ENCODE data around the gene MYCL. TPM values are rescaled to one million over a fixed set of nuclear protein-coding genes. Genes with fewer than 3 reads are reported as not detected.

MYCL gene, protein sequence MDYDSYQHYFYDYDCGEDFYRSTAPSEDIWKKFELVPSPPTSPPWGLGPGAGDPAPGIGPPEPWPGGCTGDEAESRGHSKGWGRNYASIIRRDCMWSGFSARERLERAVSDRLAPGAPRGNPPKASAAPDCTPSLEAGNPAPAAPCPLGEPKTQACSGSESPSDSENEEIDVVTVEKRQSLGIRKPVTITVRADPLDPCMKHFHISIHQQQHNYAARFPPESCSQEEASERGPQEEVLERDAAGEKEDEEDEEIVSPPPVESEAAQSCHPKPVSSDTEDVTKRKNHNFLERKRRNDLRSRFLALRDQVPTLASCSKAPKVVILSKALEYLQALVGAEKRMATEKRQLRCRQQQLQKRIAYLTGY
- 11.6 and 12.4 TPM in 2 replicates for total RNA-seq (2014; rRNA removed; shearing (Covaris generic))

DNA sequence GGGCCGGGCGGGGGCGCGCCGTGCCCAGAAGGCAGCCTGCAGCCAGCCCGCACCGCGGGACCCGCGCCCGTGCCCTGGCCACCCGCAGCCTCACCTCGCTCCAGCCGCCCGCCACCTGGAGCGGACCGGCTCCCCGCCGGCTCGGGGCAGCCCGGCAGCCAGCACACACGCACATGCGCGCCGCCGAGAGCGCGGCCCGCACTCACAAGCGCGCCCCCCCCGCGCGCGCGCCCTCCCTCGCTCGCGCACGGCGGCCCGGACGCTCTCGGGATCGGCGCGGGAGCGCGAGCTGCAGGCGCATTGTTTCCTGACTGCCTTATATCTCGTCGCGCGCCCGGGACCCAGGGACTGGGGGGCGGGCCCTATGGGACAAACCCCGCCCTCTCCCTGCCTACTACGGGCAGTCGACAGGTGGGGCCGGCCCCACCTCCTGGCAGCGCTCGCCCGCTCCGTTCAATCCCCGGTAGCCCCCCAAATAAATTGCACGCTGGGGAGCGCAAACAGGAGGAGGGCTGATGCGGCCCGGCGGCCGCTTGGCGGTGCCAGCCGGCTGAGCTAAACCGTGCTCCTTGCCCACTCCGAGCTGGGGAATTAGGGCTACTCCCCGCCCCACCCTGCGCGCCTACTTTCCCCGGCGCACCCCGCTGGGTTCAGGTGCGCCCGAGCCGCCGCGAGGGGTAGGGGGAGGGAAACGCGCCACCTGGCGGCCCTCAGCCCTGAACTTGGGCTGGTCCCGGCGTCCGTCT lies at the start of gene MYCL:
TSS of gene MYCL (minus strand) at position 204 of the 746 bp plus-strand sequence. CDS start 483 bp downstream, outside the sequence.
- DNase-seq (ENCODE audit: low spot score), result peak; percentile 94

DNA sequence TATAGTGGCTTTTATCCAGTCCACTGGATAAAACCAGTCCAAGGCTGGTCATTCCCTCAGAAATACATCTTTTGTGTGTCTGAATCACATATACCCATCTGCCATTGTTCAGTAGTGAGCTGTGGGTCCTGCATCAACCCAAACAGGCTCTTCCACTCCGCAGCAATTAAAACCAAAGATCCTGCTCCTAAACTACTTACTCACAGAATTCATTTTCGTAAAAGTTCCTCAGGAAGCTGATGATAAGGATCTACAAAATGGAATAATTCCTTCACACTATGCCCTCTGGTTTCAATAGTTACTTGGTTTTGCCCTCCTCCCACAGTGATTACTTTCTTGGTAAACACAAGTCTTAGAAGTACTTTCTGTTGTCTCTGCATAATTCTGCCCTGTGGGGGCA lies 48.2 kb upstream of the MYCL start:
- no peak for DNase-seq (ENCODE audit: low spot score)

DNA sequence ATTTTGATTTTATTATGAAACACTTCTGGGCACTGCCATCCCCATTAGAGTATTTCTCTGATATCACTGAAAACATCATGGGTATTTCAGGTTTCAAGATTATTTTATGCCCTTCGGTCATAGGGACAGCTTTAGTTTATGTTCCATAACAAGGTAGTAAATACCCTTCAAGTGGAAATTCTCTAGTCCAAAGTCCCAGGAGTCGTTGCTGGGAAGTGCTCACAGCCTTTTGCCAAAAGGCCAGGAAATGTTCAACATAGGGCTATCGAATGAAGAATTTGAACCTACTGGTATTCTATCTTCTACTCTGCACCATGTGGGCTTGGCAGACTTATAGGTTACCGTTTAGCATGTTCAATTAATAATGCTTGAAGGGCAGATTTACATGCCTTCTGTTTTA lies 45.5 kb upstream of the MYCL start:
- no peak for DNase-seq (ENCODE audit: low spot score)

DNA sequence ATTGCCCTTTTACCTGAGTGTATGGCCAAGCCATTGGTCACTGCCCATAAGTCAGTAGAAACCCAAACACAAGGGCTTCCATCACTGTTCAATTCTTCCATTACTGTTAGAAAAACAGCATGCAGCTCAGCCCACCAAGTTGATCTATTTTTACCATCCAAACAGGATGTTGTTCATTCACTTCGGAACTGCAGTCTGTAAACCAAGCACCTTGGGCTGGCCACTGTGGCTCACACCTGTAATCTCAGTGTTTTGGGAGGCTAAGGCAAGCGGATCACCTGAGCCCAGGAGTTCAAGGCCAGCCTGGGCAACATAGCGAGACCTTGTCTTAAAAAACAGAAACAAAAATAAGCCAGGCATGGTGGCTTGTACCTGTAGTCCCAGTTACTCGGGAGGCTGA lies 44.5 kb upstream of the MYCL start:
- no peak for DNase-seq (ENCODE audit: low spot score)

DNA sequence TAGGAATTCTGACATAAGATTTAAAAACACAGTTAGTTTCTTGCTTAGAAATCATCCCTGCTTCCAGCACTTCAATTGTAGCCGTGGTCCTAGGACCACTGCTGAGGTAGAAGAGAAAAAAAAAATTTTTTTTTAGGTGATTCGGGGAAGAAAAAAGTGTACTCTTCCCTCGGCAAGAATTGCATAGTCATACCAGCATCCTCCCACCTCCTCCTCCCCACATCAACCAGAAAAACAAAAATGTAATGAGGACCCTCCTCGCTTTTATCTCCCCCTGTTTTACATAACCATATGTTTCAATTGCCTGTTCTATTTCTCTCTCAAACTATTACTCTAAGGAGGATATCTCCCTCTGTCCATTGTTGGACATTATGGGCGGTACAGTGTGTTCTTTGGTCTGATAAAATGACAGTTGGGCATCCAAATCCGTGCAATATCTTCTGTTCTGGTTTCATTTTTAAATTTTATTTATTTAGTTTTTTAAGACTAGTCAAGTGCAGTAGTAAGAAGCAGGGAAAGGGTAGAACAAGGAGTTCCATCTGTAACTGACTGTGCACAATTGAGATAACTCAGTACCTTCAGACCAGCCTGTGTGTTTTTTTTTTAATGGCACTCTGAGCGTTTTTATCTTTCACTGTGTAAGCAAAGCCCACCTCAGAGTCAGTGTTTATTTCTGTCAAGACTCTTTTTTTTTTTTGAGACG lies 42.8 kb upstream of the MYCL start:
- no peak for DNase-seq (ENCODE audit: low spot score)

DNA sequence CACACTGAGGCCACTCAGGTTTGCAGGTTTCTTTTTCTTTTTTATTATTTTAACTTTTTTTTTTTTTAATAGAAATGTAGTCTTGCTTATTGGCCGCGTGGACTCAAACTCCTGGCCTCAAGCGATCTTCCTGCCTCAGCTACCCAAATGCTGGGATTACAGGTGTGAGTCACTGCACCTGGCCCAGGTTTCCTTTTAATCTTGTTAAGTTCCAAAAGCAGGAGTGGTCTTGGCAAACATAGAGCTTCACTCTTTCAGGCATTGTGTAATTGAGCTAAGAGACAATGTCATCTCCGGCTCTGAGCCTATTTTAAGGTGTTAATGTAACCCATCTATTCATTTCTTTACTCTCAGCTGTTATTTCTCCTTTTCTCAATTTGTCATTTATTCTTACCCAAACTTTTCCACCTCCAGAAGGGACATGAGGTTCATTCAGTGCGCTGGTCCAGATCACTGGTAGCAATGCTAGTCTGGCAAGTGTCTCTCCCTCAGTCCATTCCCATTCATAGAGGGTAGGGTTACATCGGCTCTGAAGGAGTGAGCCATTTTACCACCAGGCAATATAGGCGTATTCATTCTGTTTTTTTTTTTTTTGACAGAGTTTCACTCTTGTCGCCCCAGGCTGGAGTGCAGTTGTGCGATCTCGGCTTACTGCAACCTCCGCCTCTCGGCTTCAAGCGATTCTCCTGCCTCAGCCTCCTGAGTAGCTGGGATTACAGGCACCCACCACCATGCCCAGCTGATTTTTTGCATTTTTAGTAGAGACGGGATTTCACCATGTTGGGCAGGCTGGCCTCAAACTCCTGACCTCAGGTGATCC lies 42.0 kb upstream of the MYCL start:
- no peak for DNase-seq (ENCODE audit: low spot score)

DNA sequence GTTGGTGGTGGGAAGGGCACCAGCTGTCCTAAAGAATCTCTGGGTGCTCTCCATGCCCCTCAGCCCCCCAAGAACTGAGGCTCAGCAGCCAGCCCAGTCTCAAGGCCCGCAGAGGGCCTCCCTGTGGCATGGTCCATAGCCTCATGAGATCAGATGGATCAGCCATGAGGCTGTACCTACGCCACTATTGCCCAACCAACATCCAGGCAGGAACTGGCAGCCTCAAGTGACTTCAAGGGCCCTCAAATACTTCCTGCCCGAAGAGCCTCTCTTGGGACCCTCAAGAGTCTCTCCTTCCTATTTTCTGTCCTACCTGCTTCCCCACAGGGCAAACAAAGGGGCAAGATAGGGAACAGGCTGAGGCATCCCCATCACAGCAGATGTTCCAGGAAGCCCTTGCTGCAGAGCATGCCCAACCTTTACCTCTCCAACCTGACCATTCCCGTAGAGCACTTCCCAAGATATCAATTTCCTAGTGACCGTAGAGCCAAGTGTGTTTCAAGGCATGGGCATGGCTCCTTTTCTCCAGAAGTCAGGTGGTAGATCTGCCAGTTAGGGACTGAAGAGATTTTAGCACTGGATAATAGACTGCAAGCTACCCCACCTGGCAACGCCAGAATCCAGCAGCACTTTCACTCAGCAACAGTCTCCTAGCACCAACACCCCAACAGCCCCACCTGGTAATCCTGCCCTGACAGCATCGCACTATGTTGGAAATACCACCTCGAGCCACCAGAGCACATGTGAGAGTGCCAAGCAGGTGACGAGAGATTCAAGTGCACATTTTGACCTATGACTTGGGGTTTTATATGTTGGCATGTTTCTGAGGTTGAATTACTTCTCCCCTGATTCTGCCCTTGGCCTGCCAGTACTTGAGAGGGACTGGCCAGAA lies 39.5 kb upstream of the MYCL start:
- no peak for DNase-seq (ENCODE audit: low spot score)

DNA sequence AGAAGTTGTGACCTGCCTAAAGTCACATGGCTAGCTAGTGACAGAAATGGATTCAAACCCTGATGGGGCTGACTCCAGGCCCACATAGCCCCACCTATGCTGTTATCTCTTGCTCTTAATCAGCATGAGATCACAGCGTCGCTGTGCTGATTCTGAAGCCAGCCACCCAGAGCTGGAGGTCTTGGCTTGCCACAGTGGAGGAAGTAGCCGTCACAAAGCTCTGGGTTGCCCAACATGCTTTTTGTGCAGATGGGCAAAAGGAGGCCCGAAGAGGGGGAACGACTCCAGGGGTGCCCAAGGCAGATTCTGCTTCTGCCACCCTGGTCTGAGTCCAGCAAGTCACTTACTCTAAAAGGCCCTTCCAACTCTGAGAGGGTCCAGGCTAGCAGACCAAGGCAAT lies 38.5 kb upstream of the MYCL start:
- DNase-seq (ENCODE audit: low spot score), result no peak

DNA sequence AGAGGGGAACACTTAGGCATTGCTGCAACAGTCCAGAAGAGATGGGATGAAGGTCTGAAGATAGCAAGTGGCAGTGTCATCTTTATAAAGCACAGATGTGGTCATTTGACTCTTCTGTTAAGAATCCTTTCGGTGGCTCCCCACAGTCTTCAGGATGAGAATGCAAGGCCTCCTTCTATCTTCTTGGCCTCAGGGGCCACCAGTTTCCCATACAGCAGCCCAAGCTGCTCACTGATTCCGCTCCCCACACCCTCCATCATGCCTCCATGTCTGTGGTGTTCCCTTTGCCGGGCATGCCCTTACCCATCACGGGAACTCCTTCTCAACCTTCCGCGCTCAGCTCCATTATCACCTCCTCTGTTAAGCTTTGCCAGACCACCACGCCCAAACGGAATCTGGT lies 37.1 kb upstream of the MYCL start:
- DNase-seq (ENCODE audit: low spot score), result no peak

DNA sequence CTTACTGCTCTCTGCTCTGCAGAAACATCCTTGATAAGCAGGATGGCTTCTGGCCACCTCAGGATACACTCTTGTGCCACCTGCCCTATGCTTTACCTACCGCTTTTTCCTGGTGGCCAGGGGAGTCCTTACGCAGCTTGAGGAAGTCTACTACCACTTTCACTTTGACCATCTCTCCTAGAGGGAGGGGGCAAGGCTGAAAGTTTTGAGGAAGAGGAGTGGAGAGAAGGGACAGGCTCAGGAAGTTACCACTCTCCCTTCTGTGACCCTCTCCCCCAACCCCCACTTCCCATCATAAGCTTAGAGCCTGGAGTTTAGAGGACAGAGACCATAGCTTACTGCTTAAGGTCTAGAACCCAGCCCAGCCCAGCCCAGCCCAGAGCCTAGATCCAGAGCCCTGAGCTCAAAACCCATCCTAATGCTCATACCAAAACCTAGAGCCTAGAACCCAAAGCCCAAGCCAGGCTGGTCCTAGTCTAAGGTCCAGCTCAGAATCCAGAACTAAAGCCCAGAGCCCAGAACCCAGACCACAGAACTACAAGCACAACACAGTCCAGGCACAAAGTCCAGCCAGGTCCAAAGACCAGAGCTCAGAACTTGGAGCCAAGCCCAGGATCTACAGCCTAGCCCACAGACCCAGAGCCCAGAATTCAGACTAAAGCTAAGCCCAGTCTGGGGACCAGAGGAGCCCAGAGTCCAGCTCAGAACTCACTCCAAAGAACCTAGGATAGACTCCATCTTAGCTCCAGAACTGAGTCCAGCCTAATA lies 35.2 kb upstream of the MYCL start:
- DNase-seq (ENCODE audit: low spot score), result no peak

DNA sequence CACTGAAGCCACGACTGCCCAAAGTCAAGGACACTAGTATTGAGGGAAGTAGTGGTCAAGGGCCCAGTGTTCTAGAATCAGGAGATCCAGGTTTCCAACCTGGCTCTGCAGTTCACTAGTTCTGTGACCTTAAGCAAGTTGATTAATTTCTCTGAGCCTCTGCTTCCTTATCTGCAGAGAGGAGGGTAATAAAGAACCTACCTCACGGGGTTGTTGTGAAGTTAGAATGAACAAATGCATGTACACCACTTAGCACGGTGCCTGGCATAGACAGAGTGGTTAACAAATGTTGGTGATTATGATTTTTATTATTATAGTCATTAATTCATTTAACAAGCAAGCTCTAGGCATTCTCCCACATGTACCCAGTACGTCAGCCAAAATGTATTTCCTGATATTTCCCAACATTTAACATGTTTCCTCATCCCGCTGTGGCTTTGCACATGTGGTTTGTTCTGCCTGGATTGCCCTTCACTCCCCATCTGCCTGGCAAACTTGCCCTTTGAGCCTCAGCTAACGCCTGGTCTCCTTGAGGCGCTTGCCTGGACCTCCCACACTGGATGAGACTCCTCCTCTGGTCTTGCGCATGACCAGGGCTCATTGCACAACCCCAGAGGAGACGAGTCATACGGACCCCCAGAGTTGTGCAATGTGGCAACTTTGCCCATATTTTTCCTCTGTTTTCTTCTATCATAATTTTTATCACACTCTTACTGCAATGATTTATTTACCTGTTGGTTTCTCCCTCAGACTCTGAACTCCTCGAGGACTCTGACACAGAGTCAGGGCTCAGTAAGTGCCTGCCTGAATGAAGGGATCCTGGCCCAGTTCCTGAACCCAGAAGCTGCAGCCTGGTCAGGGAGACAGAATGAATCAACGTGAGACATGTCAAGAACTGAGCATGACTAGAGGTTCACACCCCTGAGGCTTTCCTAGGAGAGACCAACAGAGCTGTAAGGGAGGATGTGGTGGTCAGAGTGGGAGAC lies 32.5 kb upstream of the MYCL start:
- DNase-seq (ENCODE audit: low spot score), result peak; percentile 64

DNA sequence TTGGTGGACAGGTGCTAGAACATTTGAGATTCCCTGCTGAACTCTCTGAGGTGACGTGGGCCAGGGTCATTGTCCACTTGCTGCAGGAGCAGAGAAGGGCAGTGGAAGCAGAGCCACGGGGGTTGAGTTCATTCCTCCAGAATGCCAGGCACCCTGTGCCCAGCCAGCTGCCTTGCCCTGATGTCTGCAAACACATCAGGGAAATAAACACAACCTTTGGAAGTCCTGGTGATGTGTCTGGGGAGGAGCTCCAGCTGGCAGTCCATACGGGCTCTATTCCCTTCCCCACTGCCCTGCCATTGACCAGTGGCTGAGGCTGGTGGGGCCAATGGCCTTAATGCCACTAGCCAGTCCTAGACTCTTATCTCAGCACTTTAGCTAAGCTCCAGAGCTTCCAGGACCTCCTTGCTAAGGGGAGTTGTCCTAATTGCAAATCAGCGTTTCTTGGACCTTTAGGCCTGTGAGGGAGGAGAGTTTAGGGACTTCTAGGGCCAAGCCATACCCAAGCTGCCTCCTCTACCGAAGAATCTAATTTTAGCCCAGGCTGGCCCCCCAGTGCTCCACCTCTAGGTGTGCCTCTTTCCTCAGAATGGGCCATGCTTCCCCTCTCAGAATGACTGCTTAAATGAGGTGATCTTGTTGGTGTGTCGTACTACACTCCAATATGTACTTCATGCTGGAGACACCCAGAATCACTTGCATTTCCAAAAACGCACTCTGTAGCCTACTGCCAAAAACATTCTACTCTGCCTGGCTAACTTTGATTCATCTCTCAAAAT lies 27.3 kb upstream of the MYCL start:
- DNase-seq (ENCODE audit: low spot score), result no peak

DNA sequence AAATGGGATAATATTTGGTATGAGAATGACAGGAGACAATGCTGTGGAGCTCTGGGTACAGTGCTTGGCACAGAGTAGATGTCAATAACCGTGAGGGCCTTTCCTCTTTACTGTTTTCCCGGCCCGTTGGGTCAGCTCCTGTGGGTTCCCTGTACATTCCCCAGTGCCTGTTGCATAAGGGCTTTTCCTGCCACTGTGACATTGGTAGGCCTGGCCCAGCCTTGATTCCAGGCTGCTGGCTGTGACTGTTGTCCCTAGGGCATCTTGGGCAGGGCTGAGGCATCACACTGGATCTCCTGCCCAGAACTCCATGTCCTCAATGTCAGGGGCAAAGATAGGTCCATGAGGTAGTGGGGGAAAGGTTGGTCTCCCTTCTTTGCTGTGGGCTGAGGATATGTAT lies 25.8 kb upstream of the MYCL start:
- no peak for DNase-seq (ENCODE audit: low spot score)

DNA sequence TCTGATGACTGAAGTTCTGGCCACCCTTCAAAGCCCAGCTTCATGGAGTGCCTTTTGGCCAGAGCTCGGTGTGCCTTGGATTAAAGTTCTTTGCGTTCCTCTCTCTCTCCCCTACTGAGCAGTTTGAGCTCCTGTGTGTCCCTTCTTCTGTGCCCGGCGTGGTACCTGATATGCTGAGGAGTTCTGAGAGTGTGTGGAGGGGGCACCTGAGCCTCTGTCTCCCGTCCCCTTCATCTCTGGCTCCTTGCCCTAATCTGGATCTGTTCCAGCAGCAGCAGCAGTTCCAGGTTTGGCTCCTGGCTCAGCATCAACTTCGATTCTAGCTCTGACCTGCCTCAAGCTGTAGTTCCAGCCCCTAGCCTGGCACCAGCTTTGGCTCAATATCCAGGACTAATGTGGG lies 25.1 kb upstream of the MYCL start:
- no peak for DNase-seq (ENCODE audit: low spot score)

DNA sequence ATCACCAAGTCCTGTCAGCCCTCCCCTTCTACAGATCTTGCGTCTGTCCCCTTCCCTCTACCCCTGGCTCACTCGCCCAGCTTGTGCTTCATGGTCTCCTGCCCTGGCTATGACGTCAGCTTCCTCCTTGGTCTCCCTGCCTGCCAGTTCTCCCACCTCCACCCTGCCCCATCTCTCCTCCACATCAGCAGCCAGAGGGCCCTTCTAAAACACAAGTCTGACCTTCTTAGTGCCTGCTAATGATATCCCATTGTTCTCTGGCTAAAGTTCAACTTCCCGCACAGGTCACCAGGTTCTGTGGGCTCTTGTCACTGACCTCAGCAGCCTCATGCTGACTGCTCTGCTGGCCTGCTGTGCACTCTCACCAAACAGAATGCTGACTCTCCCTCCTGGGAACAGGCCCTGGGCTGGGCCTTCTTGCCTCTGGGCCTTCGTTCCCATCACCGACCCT lies 24.7 kb upstream of the MYCL start:
- no peak for DNase-seq (ENCODE audit: low spot score)

DNA sequence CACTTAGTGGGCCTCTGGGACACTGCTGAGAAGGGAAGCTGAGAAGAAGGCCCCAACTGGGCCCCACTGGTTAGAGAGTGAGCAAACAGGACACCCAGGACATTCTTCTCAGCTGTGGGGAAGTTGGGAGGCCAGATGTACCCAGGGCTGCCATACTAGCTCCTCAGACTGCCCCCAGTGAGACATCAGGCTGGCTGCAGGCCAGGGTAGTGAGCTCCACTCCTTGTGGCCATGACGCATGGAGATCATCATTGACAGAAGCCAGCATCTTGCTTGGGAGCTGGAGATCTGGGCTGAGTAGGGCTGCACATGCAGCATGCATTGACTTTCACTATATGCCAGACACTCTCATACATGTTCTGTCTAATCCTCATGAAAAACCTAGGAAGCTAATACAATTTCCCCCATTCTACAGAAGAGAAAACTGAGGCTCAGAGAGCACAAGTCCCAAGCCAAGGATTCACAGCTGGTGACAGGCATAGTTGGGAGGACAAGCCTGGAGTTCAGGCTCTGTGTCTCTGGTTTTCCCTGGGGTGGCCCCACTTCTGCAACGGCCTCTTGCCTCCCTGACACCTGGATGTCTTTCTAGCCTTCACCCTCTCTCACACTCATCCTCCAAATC lies 24.1 kb upstream of the MYCL start:
- no peak for DNase-seq (ENCODE audit: low spot score)

DNA sequence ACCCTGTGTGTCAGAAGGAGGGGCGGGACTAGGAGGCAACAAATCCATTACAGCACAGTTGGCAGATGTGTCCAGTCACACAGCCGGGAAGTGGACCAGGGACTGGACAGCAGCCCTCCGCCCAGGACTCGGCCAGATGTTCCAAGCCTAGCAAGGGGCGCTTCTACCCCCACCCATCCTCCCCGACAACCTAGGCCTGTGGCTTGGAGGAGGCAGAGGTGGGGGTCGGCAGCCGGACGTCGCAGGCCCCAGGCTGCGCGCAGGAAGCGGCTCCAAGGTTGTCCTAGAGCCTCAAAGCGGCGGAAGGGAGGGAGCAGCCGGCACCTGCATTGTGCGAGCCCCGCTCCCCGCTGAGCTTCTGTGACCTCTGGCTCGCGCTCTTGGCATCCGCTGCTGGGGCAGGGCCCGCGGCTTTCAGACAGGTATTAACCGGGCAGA lies 20.6 kb upstream of the MYCL start:
- DNase-seq (ENCODE audit: low spot score), result no peak

Measured in HT-29 (cell line).